WI38 (cell line): ENCODE results near the gene CMBL.
A peak's percentile ranks its signal among the peaks of the same experiment; 100 is the strongest.

Experiments used
- H3K4me3 ChIP-seq: 2 replicates; pipeline ENCODE4 v1.5.1; 2011; ENCODE audit warnings: low read depth, mild to moderate bottlenecking, control low read depth, low read length
- TF ChIP-seq, protein P1 (sequence below): IDR thresholded peaks from 2 replicates; pipeline ENCODE4 v1.5.1; 2012; ENCODE audit warnings: low read depth, mild to moderate bottlenecking, control low read depth, low read length

The CMBL gene

DNA sequence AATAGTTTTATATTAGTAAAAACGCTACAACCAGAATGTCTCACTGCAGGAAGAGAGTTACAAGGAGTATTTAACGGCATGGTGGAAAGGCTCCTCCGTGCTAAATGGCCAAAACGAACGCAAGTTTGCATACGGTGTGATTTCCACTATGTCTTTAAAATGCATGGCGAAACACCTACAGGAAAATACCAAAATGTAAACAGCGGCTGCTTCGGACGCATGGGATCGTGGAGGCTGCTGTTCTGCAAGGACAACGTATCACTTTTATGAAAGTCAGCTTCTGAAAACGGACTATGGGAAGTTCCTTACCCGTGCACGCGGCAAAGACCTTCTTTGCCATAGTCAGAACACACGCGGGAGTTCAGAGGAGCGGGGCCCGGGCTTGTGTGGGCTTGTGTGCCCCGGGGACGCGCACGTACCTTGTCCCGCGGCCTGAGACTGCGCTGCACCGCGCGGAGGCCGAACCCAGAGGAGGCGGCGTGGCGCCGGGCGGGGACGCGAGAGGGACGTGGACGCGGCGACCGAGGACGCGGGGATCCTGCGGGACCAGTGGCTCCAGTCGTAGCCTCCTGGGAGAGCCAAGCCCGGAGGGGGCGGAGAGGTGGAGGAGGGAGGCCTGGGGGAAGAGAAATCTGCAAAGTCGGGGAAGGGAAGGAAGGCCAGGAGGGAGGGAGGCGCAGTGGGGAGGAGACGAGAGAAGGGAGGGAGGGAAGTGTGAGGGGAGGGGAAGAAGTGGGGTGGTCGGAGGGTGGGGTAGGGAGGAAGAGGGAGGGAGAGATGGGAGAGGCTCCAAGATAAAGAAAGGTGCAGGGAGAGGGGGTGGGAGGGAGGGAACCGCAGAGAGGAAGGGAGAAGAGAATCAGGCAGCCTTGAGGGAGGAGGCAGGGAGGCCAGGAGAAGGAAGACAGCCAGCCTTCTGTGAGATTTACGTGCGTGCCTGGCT lies at the start of gene CMBL:
Gene CMBL, minus strand, starts transcription at position 697 of the 943 bp plus-strand sequence. CDS start 17,140 bp downstream, outside the sequence.
- H3K4me3 ChIP-seq, result peak within 1 kb of the TSS; percentile 58

DNA sequence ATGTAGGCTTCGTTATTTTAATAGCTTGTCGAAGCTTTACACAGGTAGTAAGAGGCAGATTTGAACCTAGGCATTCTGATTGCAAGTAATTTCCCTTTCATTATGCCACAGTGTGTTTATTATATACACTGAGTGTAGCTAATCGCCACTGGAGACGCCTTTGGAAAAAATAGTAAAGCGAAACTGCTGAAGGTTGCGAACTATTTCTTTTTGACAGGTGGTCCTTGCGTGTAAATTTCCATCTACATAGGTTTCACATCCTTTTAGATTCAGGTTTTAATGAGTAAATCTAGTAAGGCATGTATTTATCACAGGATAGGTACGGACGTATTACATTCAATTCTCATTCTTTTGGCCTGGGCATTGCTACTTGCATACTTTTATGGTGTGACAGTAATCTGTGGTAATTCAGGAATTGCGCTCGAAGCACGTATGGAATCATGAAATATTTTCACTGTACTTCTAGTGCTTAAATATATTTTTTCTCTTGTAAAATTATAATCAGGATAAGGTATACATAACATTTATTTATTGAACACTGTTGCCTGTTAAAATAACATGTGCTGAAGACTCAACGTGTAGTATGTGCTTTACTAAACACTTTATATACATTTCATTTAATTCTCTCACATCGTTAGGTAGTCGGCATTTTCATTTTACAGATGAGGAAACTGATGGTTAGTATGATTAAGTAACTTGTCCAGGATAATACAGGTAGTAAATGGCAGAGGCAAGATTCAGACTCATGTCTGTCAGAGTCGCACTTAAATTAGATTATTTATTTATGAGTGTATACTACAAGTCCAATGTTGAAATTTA lies 47.6 kb upstream of the CMBL start:
- TF ChIP-seq, protein P1, sequence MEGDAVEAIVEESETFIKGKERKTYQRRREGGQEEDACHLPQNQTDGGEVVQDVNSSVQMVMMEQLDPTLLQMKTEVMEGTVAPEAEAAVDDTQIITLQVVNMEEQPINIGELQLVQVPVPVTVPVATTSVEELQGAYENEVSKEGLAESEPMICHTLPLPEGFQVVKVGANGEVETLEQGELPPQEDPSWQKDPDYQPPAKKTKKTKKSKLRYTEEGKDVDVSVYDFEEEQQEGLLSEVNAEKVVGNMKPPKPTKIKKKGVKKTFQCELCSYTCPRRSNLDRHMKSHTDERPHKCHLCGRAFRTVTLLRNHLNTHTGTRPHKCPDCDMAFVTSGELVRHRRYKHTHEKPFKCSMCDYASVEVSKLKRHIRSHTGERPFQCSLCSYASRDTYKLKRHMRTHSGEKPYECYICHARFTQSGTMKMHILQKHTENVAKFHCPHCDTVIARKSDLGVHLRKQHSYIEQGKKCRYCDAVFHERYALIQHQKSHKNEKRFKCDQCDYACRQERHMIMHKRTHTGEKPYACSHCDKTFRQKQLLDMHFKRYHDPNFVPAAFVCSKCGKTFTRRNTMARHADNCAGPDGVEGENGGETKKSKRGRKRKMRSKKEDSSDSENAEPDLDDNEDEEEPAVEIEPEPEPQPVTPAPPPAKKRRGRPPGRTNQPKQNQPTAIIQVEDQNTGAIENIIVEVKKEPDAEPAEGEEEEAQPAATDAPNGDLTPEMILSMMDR, result no peak
- peak overlapping the region; percentile 86 for H3K4me3 ChIP-seq

More for the DNA sequence above, at the start of gene CMBL:
- TF ChIP-seq, protein P1, result no peak

DNA sequence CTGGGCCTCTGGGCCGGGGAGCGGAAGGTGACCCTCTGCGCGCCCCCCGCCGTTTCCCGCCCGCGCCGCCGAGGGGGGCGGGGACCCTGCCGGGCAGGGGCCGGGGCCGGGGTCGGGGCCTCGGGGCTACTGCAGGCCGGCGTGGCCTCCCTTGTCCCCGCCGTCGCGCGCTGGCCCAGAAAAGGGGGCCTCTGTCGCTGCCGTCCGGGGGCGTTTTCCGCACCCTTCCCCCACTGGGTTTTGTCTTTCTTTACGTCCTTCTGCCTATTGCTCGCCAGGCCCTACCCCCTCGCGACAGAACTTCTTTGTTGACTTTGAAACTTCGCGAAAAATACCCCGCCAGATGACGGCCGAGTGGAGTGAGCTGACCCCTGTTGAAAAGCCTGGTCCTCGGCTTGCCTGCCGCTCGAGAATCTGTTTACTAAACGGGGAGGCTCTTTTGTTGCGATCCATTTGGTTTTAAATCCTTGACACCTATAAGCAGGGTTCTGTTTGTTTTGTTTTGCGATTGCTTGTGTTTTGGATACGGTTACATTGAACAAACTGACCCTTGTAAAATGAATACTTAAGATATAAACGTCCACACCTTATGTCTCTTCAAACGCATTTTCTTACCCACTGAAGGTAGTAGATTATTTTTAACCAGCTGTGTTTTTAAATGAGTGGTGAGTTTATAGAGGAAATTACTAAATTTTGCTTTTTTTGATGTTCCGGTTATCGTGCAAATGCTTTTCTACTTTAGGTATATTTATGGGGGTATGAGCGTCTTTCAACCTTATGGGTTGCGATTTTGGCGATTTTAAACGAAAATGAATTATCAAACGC lies 46.6 kb upstream of the CMBL start:
- TF ChIP-seq, protein P1, result no peak

DNA sequence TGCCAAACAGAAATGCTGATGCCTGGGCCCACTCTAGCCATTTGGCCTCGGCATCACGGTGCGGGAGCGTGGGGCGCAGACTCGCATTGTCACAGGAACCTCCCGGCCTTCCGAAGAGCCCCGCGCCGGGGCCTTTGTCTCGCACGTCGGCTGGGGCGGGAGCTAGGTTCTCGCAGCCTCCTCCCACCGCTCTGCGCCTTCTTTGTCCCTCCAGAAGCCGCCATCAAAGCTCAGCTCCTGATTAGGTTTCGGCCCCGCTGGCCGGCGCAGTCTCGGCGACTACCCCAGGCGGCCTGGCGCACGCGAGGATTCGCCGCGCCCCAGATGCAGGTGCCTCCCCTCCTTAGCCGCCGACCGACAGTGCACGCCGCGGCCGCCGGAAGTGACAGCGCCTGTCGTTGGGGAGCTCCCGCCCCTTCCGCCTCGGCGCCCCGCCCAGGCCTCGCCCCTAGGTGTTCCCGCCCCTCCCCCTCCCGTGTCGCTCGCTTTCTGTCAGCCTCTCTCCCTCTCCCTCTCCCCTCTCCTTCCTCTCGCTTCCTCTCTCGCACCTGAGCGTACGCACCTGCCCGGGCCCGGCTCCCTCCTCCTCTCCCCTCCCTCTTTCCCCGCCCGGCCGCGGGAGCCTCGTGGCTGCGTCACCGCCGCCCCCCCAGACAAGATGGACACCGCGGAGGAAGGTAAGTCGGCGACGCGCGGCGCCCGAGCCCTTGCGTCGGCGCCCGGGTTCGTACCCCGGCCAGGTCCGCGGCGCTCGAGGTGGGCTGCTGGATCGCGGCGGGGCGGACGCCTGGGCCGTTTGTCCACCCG lies 45.7 kb upstream of the CMBL start, which contains the start of gene MARCHF6:
Gene MARCHF6, plus strand, starts transcription at position 455 of the 807 bp plus-strand sequence. Its CDS starts 204 bp downstream, at position 659.
- peak within 1 kb of the TSS; percentile 86 for H3K4me3 ChIP-seq
- TF ChIP-seq, protein P1, result no peak

More for the DNA sequence above, 46.6 kb upstream of the CMBL start:
- H3K4me3 ChIP-seq, result peak overlapping the region; percentile 86

DNA sequence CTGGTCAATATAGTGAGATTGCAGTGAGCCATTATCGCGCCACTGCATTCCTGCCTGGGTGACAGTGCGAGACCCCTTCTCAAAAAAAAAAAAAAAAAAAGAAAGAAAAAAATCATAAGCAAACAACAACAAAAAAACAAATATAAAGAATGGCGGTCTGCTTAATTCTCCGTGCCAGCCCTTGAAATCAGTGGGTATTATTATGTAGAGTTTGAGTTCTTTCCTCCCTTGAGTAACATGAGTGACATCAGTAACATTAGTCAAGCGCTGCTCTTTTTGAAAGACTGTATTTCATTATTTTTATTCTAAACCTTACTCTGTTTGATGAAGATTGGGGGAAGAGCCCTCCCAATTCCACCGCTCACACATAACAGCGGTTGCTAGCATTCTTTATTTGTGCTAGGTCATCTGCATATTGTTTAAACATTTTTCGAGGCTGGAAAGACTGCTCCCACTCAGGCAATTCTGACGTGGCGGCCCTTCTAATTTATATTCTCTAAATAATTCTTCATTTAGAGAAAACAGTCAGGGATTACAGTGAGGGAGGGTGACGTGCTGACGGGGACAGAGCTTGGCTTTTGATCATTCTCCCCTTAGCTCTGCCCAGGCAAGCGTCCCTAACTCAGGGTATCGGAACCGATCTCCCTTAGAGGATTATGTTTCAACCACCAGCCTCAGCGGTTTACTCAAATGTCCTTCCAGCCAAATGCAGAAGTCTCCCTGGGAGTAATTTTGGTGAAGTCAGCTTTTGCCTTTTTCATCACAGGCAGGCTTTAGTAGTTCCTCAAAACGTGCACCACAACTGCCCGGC lies 44.9 kb upstream of the CMBL start:
- TF ChIP-seq, protein P1, result no peak
- H3K4me3 ChIP-seq, result peak overlapping the region; percentile 86
